ENCODE measurements around the gene UTP15.

DNA sequence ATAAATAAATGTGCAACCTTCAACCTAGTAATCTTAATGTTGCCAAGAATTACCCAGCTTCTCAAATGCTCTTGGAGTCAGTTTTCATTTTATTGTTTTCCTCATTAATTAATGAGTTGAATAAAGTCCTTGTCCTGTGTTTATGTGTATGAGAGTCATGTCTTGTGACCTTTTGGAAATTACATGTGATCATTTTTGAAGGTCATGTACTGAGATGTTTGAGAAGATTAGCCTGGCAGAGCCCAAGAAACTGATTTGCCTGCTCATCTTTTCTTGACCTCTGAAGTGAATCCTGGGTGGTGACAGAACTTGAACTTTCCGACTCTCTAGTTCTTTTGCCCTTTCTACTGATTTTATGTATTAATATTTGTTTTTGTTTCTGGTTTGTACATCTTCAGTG, 15.5 kb upstream of the UTP15 start:
- TF ChIP-seq, protein P1, sequence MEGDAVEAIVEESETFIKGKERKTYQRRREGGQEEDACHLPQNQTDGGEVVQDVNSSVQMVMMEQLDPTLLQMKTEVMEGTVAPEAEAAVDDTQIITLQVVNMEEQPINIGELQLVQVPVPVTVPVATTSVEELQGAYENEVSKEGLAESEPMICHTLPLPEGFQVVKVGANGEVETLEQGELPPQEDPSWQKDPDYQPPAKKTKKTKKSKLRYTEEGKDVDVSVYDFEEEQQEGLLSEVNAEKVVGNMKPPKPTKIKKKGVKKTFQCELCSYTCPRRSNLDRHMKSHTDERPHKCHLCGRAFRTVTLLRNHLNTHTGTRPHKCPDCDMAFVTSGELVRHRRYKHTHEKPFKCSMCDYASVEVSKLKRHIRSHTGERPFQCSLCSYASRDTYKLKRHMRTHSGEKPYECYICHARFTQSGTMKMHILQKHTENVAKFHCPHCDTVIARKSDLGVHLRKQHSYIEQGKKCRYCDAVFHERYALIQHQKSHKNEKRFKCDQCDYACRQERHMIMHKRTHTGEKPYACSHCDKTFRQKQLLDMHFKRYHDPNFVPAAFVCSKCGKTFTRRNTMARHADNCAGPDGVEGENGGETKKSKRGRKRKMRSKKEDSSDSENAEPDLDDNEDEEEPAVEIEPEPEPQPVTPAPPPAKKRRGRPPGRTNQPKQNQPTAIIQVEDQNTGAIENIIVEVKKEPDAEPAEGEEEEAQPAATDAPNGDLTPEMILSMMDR (IDR thresholded peaks at IDR 0.05) = no peak
- TF ChIP-seq POLR2AphosphoS5 (IDR thresholded peaks at IDR 0.05; ENCODE audit: low read depth, low read length) (no peak), SIN3A (IDR thresholded peaks at IDR 0.05; ENCODE audit: borderline replicate concordance, insufficient read depth, low read depth, low read length) (no peak)

All from Panc1 (cell line).